DOHH2 (cell line): Measurements from ENCODE around the gene EPB42.

ENCODE experiments used
- EZH2phosphoT487 ChIP-seq: fragments of 200-600 bp; sonication (generic); IDR thresholded peaks from 2 replicates; pipeline ENCODE4 v1.6.1; 2017; ENCODE audit warnings: borderline replicate concordance, mild to moderate bottlenecking, antibody characterized with exemption, low read length, moderate library complexity, mixed read lengths
- TF ChIP-seq, protein P1 (sequence below): fragments of 200-600 bp; sonication (generic); IDR thresholded peaks from one replicate; pipeline ENCODE4 v1.5.1; 2014; ENCODE audit warnings: antibody characterized with exemption, mild to moderate bottlenecking, low read depth, low read length; ENCODE audit not compliant: poor library complexity, severe bottlenecking

DNA sequence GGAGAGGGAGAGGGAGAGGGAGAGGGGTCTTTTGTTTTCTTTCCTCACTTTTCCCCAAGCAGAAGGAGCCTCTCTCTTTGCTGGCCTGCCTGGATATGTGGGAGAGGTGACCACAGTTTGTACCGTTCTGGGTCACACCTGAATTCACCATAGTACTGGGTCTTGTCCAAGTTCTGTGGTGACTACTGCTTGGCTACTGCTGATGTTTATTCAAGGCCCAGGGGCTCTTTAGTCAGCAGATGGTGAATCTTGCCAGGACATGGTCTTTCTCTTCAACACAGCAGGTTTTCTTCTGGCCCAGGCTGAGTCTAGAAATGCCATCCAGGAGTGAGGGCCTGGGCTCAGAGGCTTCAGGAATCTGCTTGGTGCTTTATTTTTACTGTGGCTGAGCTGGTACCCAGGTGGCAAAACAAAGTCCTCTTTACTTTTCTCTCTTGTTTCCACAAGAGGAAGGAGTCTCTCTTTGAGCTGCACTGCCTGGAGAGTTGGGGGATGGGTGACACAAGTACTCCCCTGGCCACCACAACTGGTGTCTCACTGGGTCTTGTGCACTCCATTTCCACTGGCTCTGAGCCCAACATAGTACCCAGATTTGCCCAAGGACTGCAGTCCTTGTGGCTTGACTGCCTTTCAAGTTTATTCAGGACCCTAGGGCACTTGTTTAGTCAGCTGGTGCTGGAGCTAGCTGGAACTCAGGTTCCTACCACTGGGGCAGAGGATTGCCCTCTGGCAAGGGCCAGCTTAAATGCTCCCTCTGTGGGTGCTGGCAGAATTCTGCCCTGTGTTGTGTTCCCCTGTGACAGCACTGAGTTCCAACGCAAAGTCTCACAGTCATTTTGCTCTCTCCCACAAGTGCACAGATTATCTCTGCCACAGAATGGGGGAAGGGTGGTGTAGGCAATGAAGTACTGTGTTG, 52.4 kb downstream of the EPB42 start:
- TF ChIP-seq, protein P1, sequence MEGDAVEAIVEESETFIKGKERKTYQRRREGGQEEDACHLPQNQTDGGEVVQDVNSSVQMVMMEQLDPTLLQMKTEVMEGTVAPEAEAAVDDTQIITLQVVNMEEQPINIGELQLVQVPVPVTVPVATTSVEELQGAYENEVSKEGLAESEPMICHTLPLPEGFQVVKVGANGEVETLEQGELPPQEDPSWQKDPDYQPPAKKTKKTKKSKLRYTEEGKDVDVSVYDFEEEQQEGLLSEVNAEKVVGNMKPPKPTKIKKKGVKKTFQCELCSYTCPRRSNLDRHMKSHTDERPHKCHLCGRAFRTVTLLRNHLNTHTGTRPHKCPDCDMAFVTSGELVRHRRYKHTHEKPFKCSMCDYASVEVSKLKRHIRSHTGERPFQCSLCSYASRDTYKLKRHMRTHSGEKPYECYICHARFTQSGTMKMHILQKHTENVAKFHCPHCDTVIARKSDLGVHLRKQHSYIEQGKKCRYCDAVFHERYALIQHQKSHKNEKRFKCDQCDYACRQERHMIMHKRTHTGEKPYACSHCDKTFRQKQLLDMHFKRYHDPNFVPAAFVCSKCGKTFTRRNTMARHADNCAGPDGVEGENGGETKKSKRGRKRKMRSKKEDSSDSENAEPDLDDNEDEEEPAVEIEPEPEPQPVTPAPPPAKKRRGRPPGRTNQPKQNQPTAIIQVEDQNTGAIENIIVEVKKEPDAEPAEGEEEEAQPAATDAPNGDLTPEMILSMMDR = no peak
- TF ChIP-seq EZH2phosphoT487 = no peak
